ENCODE measurements around the gene PKP1. TPM values are rescaled to one million over a fixed set of nuclear protein-coding genes. Genes with fewer than 3 reads are reported as not detected.

PKP1 gene
- total RNA-seq, 3 donors from 2014 or later = 0.96 to 22.5 (median 12.1) TPM

DNA sequence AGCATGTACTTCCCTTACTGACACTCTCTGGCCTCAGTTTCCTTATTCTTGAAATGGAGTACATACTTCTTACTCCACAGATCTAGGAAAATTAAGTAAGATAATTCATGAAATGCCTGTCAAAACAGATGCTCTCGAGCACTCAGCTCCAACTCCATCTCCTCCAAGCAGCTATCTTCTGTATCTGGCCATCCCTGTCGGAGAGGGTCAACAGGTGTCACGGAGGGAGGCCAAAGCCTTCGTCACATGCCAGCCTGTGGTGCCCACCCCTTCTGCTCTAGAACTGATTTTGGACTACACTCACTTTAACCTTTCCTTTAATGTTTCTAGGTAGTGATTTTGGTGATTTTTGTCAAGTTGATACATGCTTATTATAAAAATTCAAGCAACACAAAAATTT lies 18.8 kb upstream of the PKP1 start:
- Histone ChIP-seq H3K27ac (no peak overlapping the region), H3K4me1 (peaks cover 0 to 3% of the 10 kb centered on the region in 2 donors), H3K27me3 (no peaks in the 10 kb centered on the region), H3K4me3 (no peak overlapping the region), H3K36me3 (no peaks in the 10 kb centered on the region), H3K9me3 (no peaks in the 10 kb centered on the region)
- TF ChIP-seq, protein P1, sequence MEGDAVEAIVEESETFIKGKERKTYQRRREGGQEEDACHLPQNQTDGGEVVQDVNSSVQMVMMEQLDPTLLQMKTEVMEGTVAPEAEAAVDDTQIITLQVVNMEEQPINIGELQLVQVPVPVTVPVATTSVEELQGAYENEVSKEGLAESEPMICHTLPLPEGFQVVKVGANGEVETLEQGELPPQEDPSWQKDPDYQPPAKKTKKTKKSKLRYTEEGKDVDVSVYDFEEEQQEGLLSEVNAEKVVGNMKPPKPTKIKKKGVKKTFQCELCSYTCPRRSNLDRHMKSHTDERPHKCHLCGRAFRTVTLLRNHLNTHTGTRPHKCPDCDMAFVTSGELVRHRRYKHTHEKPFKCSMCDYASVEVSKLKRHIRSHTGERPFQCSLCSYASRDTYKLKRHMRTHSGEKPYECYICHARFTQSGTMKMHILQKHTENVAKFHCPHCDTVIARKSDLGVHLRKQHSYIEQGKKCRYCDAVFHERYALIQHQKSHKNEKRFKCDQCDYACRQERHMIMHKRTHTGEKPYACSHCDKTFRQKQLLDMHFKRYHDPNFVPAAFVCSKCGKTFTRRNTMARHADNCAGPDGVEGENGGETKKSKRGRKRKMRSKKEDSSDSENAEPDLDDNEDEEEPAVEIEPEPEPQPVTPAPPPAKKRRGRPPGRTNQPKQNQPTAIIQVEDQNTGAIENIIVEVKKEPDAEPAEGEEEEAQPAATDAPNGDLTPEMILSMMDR (IDR thresholded peaks at IDR 0.05) = no peak
- no peak for TF ChIP-seq POLR2A (IDR thresholded peaks at IDR 0.05)
- no peak for TF ChIP-seq POLR2AphosphoS5 (IDR thresholded peaks at IDR 0.05)
- DNase-seq (ENCODE audit: low spot score in 2 of 2) = peak in 1 of 2 donors; percentile 15
- intact Hi-C loops (cut with DNase I; ENCODE audit: low total_unique reads) = no loop called here

DNA sequence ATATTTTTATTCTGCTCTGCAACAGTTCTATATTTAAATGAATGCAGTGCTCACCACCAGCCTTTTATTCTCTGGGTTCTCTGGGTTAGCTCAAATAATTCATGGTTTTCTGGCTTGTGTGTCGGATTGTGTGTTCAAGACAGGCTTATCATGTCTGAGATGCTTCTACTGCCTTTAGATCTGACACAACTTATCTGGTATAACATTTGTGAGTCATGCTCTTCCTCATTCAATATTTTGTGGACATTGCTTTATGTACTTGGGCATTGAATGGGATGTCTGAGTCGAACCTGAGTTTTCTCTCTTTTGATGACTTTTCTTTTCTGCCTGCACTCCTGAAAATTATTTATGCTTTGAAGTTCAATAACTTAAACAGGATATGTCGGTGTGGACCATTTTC lies 17.6 kb upstream of the PKP1 start:
- intact Hi-C loops (cut with DNase I; ENCODE audit: low total_unique reads) = no loop called here
- DNase-seq (ENCODE audit: low spot score in 2 of 2) = no peak
- Histone ChIP-seq H3K27me3 (no peaks in the 10 kb centered on the region), H3K9me3 (no peaks in the 10 kb centered on the region), H3K4me1 (no peaks in the 10 kb centered on the region), H3K4me3 (no peak overlapping the region), H3K27ac (no peak overlapping the region), H3K36me3 (no peaks in the 10 kb centered on the region)
- TF ChIP-seq, protein P1 (IDR thresholded peaks at IDR 0.05) = no peak
- TF ChIP-seq POLR2AphosphoS5 (IDR thresholded peaks at IDR 0.05) = no peak
- TF ChIP-seq POLR2A (IDR thresholded peaks at IDR 0.05) = no peak

DNA sequence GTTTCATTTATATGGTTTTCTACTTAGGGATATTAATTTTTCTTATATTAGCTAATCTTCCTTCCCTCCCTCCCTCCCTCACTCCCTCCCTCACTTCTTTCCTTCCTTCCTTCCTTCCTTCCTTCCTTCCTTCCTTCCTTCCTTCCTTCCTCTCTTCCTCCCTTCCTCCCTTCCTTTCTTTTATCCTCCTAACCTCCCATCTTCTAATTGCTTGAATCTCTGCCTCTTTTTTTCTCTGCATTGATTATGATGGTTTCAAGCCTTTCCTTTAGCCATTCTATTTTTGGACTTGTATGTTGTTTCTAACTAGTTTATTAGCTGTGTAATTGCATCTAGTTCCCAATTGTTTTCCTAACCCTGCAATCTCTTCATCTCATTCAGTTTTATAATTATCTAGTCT lies 17.0 kb upstream of the PKP1 start:
- no peak for DNase-seq (ENCODE audit: low spot score in 2 of 2)
- Histone ChIP-seq H3K4me3 (no peak overlapping the region), H3K9me3 (no peaks in the 10 kb centered on the region), H3K4me1 (no peaks in the 10 kb centered on the region), H3K36me3 (no peaks in the 10 kb centered on the region), H3K27me3 (no peaks in the 10 kb centered on the region), H3K27ac (no peak overlapping the region)
- intact Hi-C loops (cut with DNase I; ENCODE audit: low total_unique reads) = no loop called here
- TF ChIP-seq, protein P1 (IDR thresholded peaks at IDR 0.05) = no peak
- no peak for TF ChIP-seq POLR2AphosphoS5 (IDR thresholded peaks at IDR 0.05)
- no peak for TF ChIP-seq POLR2A (IDR thresholded peaks at IDR 0.05)

DNA sequence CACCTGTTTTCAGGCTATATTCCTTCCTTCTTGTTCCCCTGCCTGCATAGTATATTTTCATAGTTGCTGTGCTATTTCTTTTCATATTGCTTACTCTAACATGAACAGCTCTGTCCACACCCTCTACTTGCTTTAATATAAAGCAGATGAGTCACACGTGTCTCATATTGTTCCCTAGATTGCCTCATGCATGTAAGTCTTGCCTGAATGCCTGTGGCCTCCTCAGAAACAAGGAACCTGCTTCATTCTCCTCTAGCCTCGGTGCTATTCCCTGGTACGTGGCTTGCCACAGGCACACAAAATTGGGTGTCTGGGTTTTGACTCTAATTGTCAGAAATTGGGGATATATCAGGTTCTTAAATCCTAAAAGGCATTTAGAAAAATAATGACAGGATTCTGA lies 16.5 kb upstream of the PKP1 start:
- Histone ChIP-seq H3K27ac (no peak overlapping the region), H3K27me3 (no peaks in the 10 kb centered on the region), H3K4me1 (no peaks in the 10 kb centered on the region), H3K4me3 (no peak overlapping the region), H3K36me3 (no peaks in the 10 kb centered on the region), H3K9me3 (no peaks in the 10 kb centered on the region)
- TF ChIP-seq, protein P1 (IDR thresholded peaks at IDR 0.05) = no peak
- TF ChIP-seq POLR2AphosphoS5 (IDR thresholded peaks at IDR 0.05) = peak in 1 of 3 donors; percentile 55
- peak in 1 of 2 donors; percentile 27 for DNase-seq (ENCODE audit: low spot score in 2 of 2)
- intact Hi-C loops (cut with DNase I; ENCODE audit: low total_unique reads) = no loop called here

DNA sequence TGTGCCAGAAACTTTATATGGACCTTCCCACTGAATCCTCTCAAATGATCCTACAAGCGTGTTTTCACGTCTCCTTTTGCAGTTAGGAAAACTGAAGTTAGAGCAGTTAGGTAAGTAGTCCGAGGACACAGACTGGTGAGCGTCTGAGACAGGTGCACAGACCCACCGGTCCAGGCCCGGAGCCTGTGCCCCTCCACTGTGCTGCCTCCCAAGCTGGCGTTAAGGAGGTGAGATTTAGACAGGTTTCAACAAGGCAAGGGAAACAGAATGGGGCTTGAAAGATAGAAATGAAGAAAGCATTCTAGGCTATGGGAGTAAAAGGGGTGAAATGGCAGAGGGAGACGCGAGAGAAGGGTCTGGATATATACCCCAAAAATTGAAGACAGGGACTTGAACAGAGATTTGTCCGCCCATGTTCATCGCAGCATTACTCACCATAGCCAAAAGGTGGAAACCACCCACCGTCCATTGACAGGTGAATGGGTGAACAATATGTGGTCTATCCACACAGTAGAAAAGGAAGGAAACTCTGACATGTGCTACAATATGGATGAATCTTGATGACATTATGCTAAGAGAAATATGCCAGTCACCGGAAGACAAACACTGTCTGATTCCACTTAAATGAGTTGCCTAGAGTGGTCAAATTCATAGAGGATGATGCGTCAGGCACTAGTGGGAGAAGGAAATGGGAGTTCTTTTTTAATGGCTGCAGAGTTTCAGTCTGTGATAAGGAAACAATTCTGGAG lies 15.7 kb upstream of the PKP1 start:
- Histone ChIP-seq H3K4me1 (no peaks in the 10 kb centered on the region), H3K36me3 (no peaks in the 10 kb centered on the region), H3K27me3 (no peaks in the 10 kb centered on the region), H3K9me3 (no peaks in the 10 kb centered on the region), H3K27ac (no peak overlapping the region), H3K4me3 (no peak overlapping the region)
- no peak for TF ChIP-seq POLR2A (IDR thresholded peaks at IDR 0.05)
- TF ChIP-seq, protein P1 (IDR thresholded peaks at IDR 0.05) = no peak
- TF ChIP-seq POLR2AphosphoS5 (IDR thresholded peaks at IDR 0.05) = no peak
- intact Hi-C loops (cut with DNase I; ENCODE audit: low total_unique reads) = loop anchor here (2.0 kb wide), 1 partner anchor 73 kb away; no protein-coding TSS in a partner anchor
- DNase-seq (ENCODE audit: low spot score in 2 of 2) = peak in 1 of 2 donors; percentile 14
